Measurements from ENCODE around the gene SIGLEC7. TPM values are rescaled to one million over a fixed set of nuclear protein-coding genes. Genes with fewer than 3 reads are reported as not detected.

The SIGLEC7 gene
- total RNA-seq, 1 donor from 2014 or later, result not detected

- H3K36me3 ChIP-seq, result no peaks in the 10 kb centered on the region
- Mint-ChIP-seq H3K27ac (no peak overlapping the region), H3K4me1 (no peaks in the 10 kb centered on the region), H3K27me3 (ENCODE audit: insufficient read depth, low read depth) (peaks cover 5% of the 10 kb centered on the region), H3K9me3 (peaks cover under 1% of the 10 kb centered on the region), H3K4me3 (no peak overlapping the region), H3K36me3 (no peaks in the 10 kb centered on the region)
- no peak overlapping the region for H3K27ac ChIP-seq
- no peak overlapping the region for H3K4me2 ChIP-seq
- H3K79me2 ChIP-seq (ENCODE audit: low read depth), result no peaks in the 10 kb centered on the region
- no peaks in the 10 kb centered on the region for H3K4me1 ChIP-seq
- no peak overlapping the region for H3K9ac ChIP-seq
- no peaks in the 10 kb centered on the region for H3F3A ChIP-seq (ENCODE audit: low read depth)
- TF ChIP-seq EZH2phosphoT487 (IDR thresholded peaks at IDR 0.05), result no peak
- TF ChIP-seq CTCF (IDR thresholded peaks at IDR 0.05), result no peak
- no peak overlapping the region for H3K4me3 ChIP-seq
- no peak for DNase-seq (ENCODE audit: low spot score)
- H2AFZ ChIP-seq (replicated peaks), result no peak overlapping the region
- peaks cover 36% of the 10 kb centered on the region for H3K27me3 ChIP-seq
- no peaks in the 10 kb centered on the region for H3K9me3 ChIP-seq (ENCODE audit: low read depth)
- no peaks in the 10 kb centered on the region for H4K20me1 ChIP-seq (ENCODE audit: low read depth)
Measured at GRCh38 chr19:51173681-51174080, 31.6 kb downstream of the SIGLEC7 start.

- TF ChIP-seq CTCF (IDR thresholded peaks at IDR 0.05) (no peak), EZH2phosphoT487 (IDR thresholded peaks at IDR 0.05) (no peak), EZH2 (IDR thresholded peaks at IDR 0.05) (no peak)
- no peaks in the 10 kb centered on the region for H4K20me1 ChIP-seq (ENCODE audit: low read depth)
- no peak overlapping the region for H3K4me3 Mint-ChIP-seq
- no peak overlapping the region for H3K4me3 ChIP-seq
- H3K79me2 ChIP-seq (ENCODE audit: low read depth), result no peaks in the 10 kb centered on the region
- no peak overlapping the region for H2AFZ ChIP-seq (replicated peaks)
- no peaks in the 10 kb centered on the region for H3K9me3 ChIP-seq (ENCODE audit: low read depth)
- H3K27ac Mint-ChIP-seq, result no peak overlapping the region
- H3K36me3 ChIP-seq, result no peaks in the 10 kb centered on the region
- no peaks in the 10 kb centered on the region for H3K4me1 Mint-ChIP-seq
- no peaks in the 10 kb centered on the region for H3K4me1 ChIP-seq
- H3K27me3 ChIP-seq, result peaks cover 41% of the 10 kb centered on the region
- no peak for DNase-seq (ENCODE audit: low spot score)
- H3K4me2 ChIP-seq, result no peak overlapping the region
- H3K9ac ChIP-seq, result no peak overlapping the region
- H3K9me3 Mint-ChIP-seq, result no peaks in the 10 kb centered on the region
- H3K27ac ChIP-seq, result no peak overlapping the region
- peaks cover 3% of the 10 kb centered on the region for H3K27me3 Mint-ChIP-seq (ENCODE audit: insufficient read depth, low read depth)
- H3F3A ChIP-seq (ENCODE audit: low read depth), result no peaks in the 10 kb centered on the region
- no peaks in the 10 kb centered on the region for H3K36me3 Mint-ChIP-seq
Measured at GRCh38 chr19:51179256-51179655, 37.2 kb downstream of the SIGLEC7 start.

- TF ChIP-seq EZH2 (IDR thresholded peaks at IDR 0.05) (no peak), EZH2phosphoT487 (IDR thresholded peaks at IDR 0.05) (no peak), CTCF (IDR thresholded peaks at IDR 0.05) (no peak)
- Histone ChIP-seq H3K27ac (no peak overlapping the region), H3K36me3 (no peaks in the 10 kb centered on the region), H3F3A (ENCODE audit: low read depth) (no peaks in the 10 kb centered on the region), H4K20me1 (ENCODE audit: low read depth) (no peaks in the 10 kb centered on the region), H3K9me3 (ENCODE audit: low read depth) (no peaks in the 10 kb centered on the region), H3K27me3 (peaks cover 43% of the 10 kb centered on the region), H3K4me2 (no peak overlapping the region), H3K4me3 (no peak overlapping the region), H2AFZ (replicated peaks) (peak overlapping the region; percentile 63), H3K9ac (no peak overlapping the region), H3K79me2 (ENCODE audit: low read depth) (no peaks in the 10 kb centered on the region), H3K4me1 (no peaks in the 10 kb centered on the region)
- DNase-seq (ENCODE audit: low spot score), result no peak
- H3K4me1 Mint-ChIP-seq, result no peaks in the 10 kb centered on the region
- no peak overlapping the region for H3K4me3 Mint-ChIP-seq
- no peaks in the 10 kb centered on the region for H3K36me3 Mint-ChIP-seq
- H3K9me3 Mint-ChIP-seq, result no peaks in the 10 kb centered on the region
- H3K27me3 Mint-ChIP-seq (ENCODE audit: insufficient read depth, low read depth), result peaks cover 5% of the 10 kb centered on the region
- no peak overlapping the region for H3K27ac Mint-ChIP-seq
Measured at GRCh38 chr19:51181377-51181912, 39.3 kb downstream of the SIGLEC7 start.
